Endothelial cell of umbilical vein (primary cell): Measurements from ENCODE around the gene ZDHHC24. TPM values are rescaled to one million over a fixed set of nuclear protein-coding genes. Genes with fewer than 3 reads are reported as not detected.

ENCODE experiments used
- BruUV-seq: library from RNA; stranded (reverse); fragments of 400-500 nt; replicated peaks from 2 replicates; lab custom pipeline; 2021; lab: Mats Ljungman, UMichigan
- CTCF ChIA-PET: fragments of 300-600, 350-600 bp; sonication (Branson Sonifier 250); formaldehyde crosslinking; loops from one replicate; lab custom pipeline; 2021; ENCODE audit warnings: antibody characterized with exemption, inconsistent platforms; lab: Charles Lee
- POLR2A ChIA-PET: fragments of 300-600, 350-600 bp; sonication (Branson Sonifier 250); formaldehyde crosslinking; loops from one replicate; lab custom pipeline; 2021; ENCODE audit warnings: antibody characterized with exemption, inconsistent platforms; lab: Charles Lee
- DNase-seq: peaks from one replicate; pipeline ENCODE4 v3.0.0-alpha.2; 2011; ENCODE audit warnings: low read depth, low spot score
- FAIRE-seq: peaks from 2 replicates; lab custom pipeline; 2011; peaks lifted over from hg19 to GRCh38; lab: Jason Lieb, UNC
- H2AFZ ChIP-seq: 2 replicates; pipeline ENCODE4 v1.6.0; 2012; ENCODE audit warnings: low read depth, low read length, control low read depth, inconsistent platforms
- H3K27ac ChIP-seq: 2 replicates; pipeline ENCODE4 v1.5.1; 2011; ENCODE audit warnings: low read depth, mild to moderate bottlenecking, control low read depth, low read length, moderate library complexity; ENCODE audit not compliant: insufficient read depth
- H3K27me3 ChIP-seq, 2 experiments: 2 replicates each; pipeline versions ENCODE4 v1.6.0 to v1.6.1; 2011; ENCODE audit warnings: low read length in 2 of 2, mixed read lengths in 1 of 2; ENCODE audit not compliant: control insufficient read depth in 2 of 2, insufficient read depth in 2 of 2
- H3K36me3 ChIP-seq, 2 experiments: 2 replicates in 1 of 2; 3 replicates in 1 of 2; pipeline ENCODE4 v1.5.1; 2011; ENCODE audit warnings: low read length in 2 of 2, mild to moderate bottlenecking in 1 of 2, moderate library complexity in 1 of 2; ENCODE audit not compliant: control insufficient read depth in 2 of 2, insufficient read depth in 2 of 2; ENCODE audit errors: extremely low read depth in 1 of 2
- H3K4me1 ChIP-seq: 3 replicates; pipeline ENCODE4 v1.5.1; 2011; ENCODE audit warnings: mild to moderate bottlenecking, low read length; ENCODE audit not compliant: control insufficient read depth, insufficient read depth; ENCODE audit errors: extremely low read depth
- H3K4me2 ChIP-seq: 2 replicates; pipeline ENCODE4 v1.6.1; 2011; ENCODE audit warnings: low read length, control low read depth, mixed read lengths; ENCODE audit not compliant: insufficient read depth
- H3K4me3 ChIP-seq, 3 experiments: fragments of 200-600 bp in 1 of 3; sonication (generic), shearing (Covaris generic) in 1 of 3; replicated peaks in 1 of 3; 2 replicates each; pipeline ENCODE4 v1.5.1; 2011 to 2016; ENCODE audit warnings: control low read depth in 3 of 3, low read length in 3 of 3, mild to moderate bottlenecking in 2 of 3, inconsistent platforms in 1 of 3, low read depth in 1 of 3, moderate library complexity in 1 of 3; ENCODE audit not compliant: insufficient read depth in 1 of 3
- H3K79me2 ChIP-seq: 2 replicates; pipeline ENCODE4 v1.6.0; 2012; ENCODE audit warnings: low read length, inconsistent platforms; ENCODE audit not compliant: control insufficient read depth, insufficient read depth
- H3K9ac ChIP-seq: replicated peaks from 2 replicates; pipeline ENCODE3; 2011; ENCODE audit warnings: low read length, control low read depth; ENCODE audit not compliant: insufficient read depth; ENCODE audit errors: extremely low read depth
- H3K9me1 ChIP-seq: replicated peaks from 3 replicates; pipeline ENCODE4 v1.6.0; 2011; ENCODE audit warnings: mild to moderate bottlenecking, low read length; ENCODE audit not compliant: control insufficient read depth, insufficient read depth; ENCODE audit errors: extremely low read depth
- H3K9me3 ChIP-seq: replicated peaks from 2 replicates; pipeline ENCODE4 v1.5.1; 2012; ENCODE audit warnings: low read length, inconsistent platforms; ENCODE audit not compliant: control insufficient read depth, insufficient read depth
- H4K20me1 ChIP-seq: replicated peaks from 2 replicates; pipeline ENCODE3; 2011; ENCODE audit warnings: mild to moderate bottlenecking, low read length; ENCODE audit not compliant: control insufficient read depth, insufficient read depth; ENCODE audit errors: extremely low read depth
- EZH2 ChIP-seq: IDR thresholded peaks from 2 replicates; pipeline ENCODE4 v1.6.1; 2012; ENCODE audit warnings: borderline replicate concordance, low read depth, mild to moderate bottlenecking, moderate library complexity, low read length, inconsistent platforms; ENCODE audit not compliant: severe bottlenecking
- FOS ChIP-seq: IDR thresholded peaks from 2 replicates; pipeline ENCODE4 v1.6.1; 2011; ENCODE audit warnings: mild to moderate bottlenecking, low read length, moderate library complexity, borderline replicate concordance; ENCODE audit not compliant: insufficient read depth
- GATA2 ChIP-seq: IDR thresholded peaks from 2 replicates; pipeline ENCODE4 v1.7.0; 2011; ENCODE audit warnings: low read depth, mild to moderate bottlenecking, moderate library complexity, mixed read lengths, low read length; ENCODE audit not compliant: insufficient read length, insufficient read depth
- JUN ChIP-seq: IDR thresholded peaks from 2 replicates; pipeline ENCODE4 v1.6.1; 2011; ENCODE audit warnings: borderline replicate concordance, low read depth; ENCODE audit not compliant: insufficient read length, insufficient read depth
- MYC ChIP-seq: IDR thresholded peaks from one replicate; pipeline ENCODE4 v1.6.1; 2011; ENCODE audit warnings: mild to moderate bottlenecking, low read depth, low read length
- POLR2A ChIP-seq: IDR thresholded peaks from 2 replicates; pipeline ENCODE4 v1.6.1; 2012; ENCODE audit warnings: low read depth, mild to moderate bottlenecking, control low read depth, low read length
- POLR2AphosphoS5 ChIP-seq: IDR thresholded peaks from 2 replicates; pipeline ENCODE4 v1.6.1; 2012; ENCODE audit warnings: low read depth, mild to moderate bottlenecking, control low read depth, low read length, moderate library complexity; ENCODE audit not compliant: insufficient read depth
- dilution Hi-C: fragments of 300-500 bp; cut with MboI; formaldehyde crosslinking; loops from one replicate; pipeline ENCODE4 v1.15.0; 2019; ENCODE audit warnings: low sequenced_read_pairs; ENCODE audit not compliant: extremely low pct_ligation_motif_present
- intact Hi-C: fragments of 100-400 bp; cut with micrococcal nuclease; formaldehyde crosslinking; loops from one replicate; pipeline ENCODE4 v1.10.0; 2022
- polyA plus RNA-seq, 4 experiments: library from polyadenylated mRNA; depleted of rRNA in 3 of 4; stranded (reverse) in 3 of 4; unstranded in 1 of 4; fragments of >200 nt; gene quantifications; 2 replicates each; pipeline versions ENCODE4 v1.2.1 to v1.2.3, GENCODE V29; 2011 to 2012; ENCODE audit warnings: missing spikeins in 1 of 4
- total RNA-seq: library from RNA; stranded (reverse); gene quantifications from 2 replicates; pipeline ENCODE4 v1.2.3, GENCODE V29; 2021
- TF ChIP-seq, protein P1 (sequence below): IDR thresholded peaks from 2 replicates; pipeline ENCODE4 v1.6.1; 2011; ENCODE audit not compliant: insufficient read depth, insufficient read length
- TF ChIP-seq, protein P2 (sequence below), 2 donors: IDR thresholded peaks; 1 replicate in 1 of 2; 2 replicates in 1 of 2; pipeline ENCODE4 v1.5.1; 2011; ENCODE audit warnings: low read length in 2 of 2, mild to moderate bottlenecking in 2 of 2, moderate library complexity in 2 of 2, control low read depth in 1 of 2, inconsistent platforms in 1 of 2, low read depth in 1 of 2; ENCODE audit not compliant: insufficient read depth in 1 of 2; ENCODE audit errors: extremely low read depth in 1 of 2

ZDHHC24 gene
- total and polyA plus RNA-seq, 2 donors (not counting 3 experiments of a cell fraction or from before 2014, with no cell fraction given) = 20.1 to 21.1 TPM

DNA sequence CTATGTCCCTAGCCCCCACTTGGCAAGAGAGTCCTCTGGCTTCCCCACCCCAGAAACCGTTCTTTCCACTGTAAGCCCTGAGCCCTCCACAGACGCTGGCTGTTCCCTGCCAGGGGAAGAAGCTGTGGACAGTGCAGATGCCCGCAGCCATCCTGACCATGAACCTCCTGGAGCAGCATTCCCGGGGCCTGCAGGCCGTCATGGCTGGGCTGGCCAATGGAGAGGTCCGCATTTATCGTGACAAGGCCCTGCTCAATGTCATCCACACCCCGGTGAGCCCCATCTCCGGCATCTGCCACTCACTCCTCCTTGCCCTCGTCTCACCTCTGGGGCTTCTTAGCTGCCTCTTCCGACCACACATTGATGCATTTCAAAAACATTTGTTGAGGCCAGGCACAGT, 22.2 kb downstream of the ZDHHC24 start:
- no peaks in the 10 kb centered on the region for H3K79me2 ChIP-seq
- H3K4me3 ChIP-seq = no peak overlapping the region
- DNase-seq (no peak), FAIRE-seq (no peak)
- CTCF ChIA-PET = interaction anchor here (1.6 kb wide), 1 partner anchor 18 kb away, joined by 3 read pairs; no protein-coding TSS in a partner anchor
- H4K20me1 ChIP-seq = no peaks in the 10 kb centered on the region
- TF ChIP-seq JUN (no peak), GATA2 (no peak), POLR2AphosphoS5 (no peak), MYC (no peak), FOS (no peak), POLR2A (no peak), EZH2 (no peak)
- TF ChIP-seq, protein P1, sequence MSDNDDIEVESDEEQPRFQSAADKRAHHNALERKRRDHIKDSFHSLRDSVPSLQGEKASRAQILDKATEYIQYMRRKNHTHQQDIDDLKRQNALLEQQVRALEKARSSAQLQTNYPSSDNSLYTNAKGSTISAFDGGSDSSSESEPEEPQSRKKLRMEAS = no peak
- TF ChIP-seq, protein P2, sequence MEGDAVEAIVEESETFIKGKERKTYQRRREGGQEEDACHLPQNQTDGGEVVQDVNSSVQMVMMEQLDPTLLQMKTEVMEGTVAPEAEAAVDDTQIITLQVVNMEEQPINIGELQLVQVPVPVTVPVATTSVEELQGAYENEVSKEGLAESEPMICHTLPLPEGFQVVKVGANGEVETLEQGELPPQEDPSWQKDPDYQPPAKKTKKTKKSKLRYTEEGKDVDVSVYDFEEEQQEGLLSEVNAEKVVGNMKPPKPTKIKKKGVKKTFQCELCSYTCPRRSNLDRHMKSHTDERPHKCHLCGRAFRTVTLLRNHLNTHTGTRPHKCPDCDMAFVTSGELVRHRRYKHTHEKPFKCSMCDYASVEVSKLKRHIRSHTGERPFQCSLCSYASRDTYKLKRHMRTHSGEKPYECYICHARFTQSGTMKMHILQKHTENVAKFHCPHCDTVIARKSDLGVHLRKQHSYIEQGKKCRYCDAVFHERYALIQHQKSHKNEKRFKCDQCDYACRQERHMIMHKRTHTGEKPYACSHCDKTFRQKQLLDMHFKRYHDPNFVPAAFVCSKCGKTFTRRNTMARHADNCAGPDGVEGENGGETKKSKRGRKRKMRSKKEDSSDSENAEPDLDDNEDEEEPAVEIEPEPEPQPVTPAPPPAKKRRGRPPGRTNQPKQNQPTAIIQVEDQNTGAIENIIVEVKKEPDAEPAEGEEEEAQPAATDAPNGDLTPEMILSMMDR (IDR thresholded peaks at IDR 0.05; ENCODE audit: extremely low read depth in 1 of 2, insufficient read depth in 1 of 2, low read depth in 1 of 2, low read length in 2 of 2) = no peak
- H3K27ac ChIP-seq = no peak overlapping the region
- dilution Hi-C loops (no loop called here), intact Hi-C loops (no loop called here)
- POLR2A ChIA-PET = no interaction called here
- H3K9ac ChIP-seq = no peak overlapping the region
- H3K9me3 ChIP-seq = no peaks in the 10 kb centered on the region
- H3K4me2 ChIP-seq = no peak overlapping the region
- H3K27me3 ChIP-seq = no peaks in the 10 kb centered on the region
- BruUV-seq = no TSS peak
- H3K4me1 ChIP-seq = no peaks in the 10 kb centered on the region
- H3K36me3 ChIP-seq = peaks cover 2 to 12% of the 10 kb centered on the region in 2 experiments
- no peaks in the 10 kb centered on the region for H3K9me1 ChIP-seq
- H2AFZ ChIP-seq = no peak overlapping the region
